Lung (tissue), 12 donors: ENCODE data around the gene IRGQ. TPM values are rescaled to one million over a fixed set of nuclear protein-coding genes. Genes with fewer than 3 reads are reported as not detected.

Source experiments
- ATAC-seq: fragments of 200-7000 bp; cut with Tn5 transposase; one replicate; pipeline ENCODE4 v1.9.1; 2020; ENCODE audit warnings: moderate number of reproducible peaks; ENCODE audit not compliant: insufficient read depth, low FRiP score
- DNase-seq, 3 donors: peaks; one replicate each; pipeline ENCODE4 v3.0.0-alpha.2; 2013 to 2017
- H3K27ac ChIP-seq, 2 donors: one replicate each; pipeline ENCODE4 v1.5.1; 2013; ENCODE audit warnings: mild to moderate bottlenecking in 2 of 2, moderate library complexity in 2 of 2, control low read depth in 1 of 2, inconsistent platforms in 1 of 2, low read depth in 1 of 2, low read length in 1 of 2
- H3K27me3 ChIP-seq, 3 donors: one replicate each; pipeline ENCODE4 v1.5.1; 2013; ENCODE audit warnings: low read length in 2 of 3; ENCODE audit not compliant: control insufficient read depth in 3 of 3, insufficient read depth in 3 of 3
- H3K36me3 ChIP-seq, 4 donors: one replicate each; pipeline ENCODE4 v1.5.1; 2013; ENCODE audit warnings: low read length in 4 of 4, mild to moderate bottlenecking in 1 of 4, moderate library complexity in 1 of 4; ENCODE audit not compliant: control insufficient read depth in 4 of 4, insufficient read depth in 4 of 4
- H3K4me1 ChIP-seq, 5 donors: one replicate each; pipeline ENCODE4 v1.5.1; 2013; ENCODE audit warnings: low read length in 5 of 5, mild to moderate bottlenecking in 2 of 5, moderate library complexity in 1 of 5; ENCODE audit not compliant: control insufficient read depth in 5 of 5, insufficient read depth in 5 of 5
- H3K4me3 ChIP-seq: one replicate; pipeline ENCODE4 v1.5.1; 2013; ENCODE audit warnings: mild to moderate bottlenecking, control low read depth, moderate library complexity
- H3K9ac ChIP-seq, 2 donors: one replicate each; pipeline ENCODE4 v1.5.1; 2013; ENCODE audit warnings: low read length in 2 of 2, control low read depth in 1 of 2; ENCODE audit not compliant: insufficient read depth in 1 of 2
- H3K9me3 ChIP-seq, 4 donors: one replicate each; pipeline ENCODE4 v1.5.1; 2013; ENCODE audit warnings: low read length in 3 of 4, mild to moderate bottlenecking in 1 of 4, moderate library complexity in 1 of 4; ENCODE audit not compliant: control insufficient read depth in 4 of 4, insufficient read depth in 3 of 4
- WGBS, 2 donors: extraction: QIAGEN DNeasy Blood & Tissue Kit; methylation state at CpG; one replicate each; pipeline ENCODE4 v1.1.7; 2013; 5-methylcytosine and 5-hydroxymethylcytosine counted together
- polyA plus RNA-seq, 2 donors: library from polyadenylated mRNA; stranded (reverse); fragments of 200-250 nt; gene quantifications; one replicate each; pipeline ENCODE4 v1.2.1, GENCODE V29; 2013
- total RNA-seq, 2 donors: library from RNA; depleted of rRNA in 1 of 2; stranded (reverse); fragments of >200 nt in 1 of 2; gene quantifications; one replicate each; pipeline ENCODE4 v1.2.1, GENCODE V29; 2014 to 2021
- TF ChIP-seq, protein P1 (sequence below): IDR thresholded peaks from 2 replicates; pipeline ENCODE4 v1.5.1; 2012; ENCODE audit warnings: mild to moderate bottlenecking; ENCODE audit errors: control extremely low read depth, extremely low read depth
- donor health status: control.
- donor health status: control.
- donor health status: Bipolar disorder and iron deficiency.
- donor health status: healthy.
- donor health status: DM: yes; HTN: yes; CAD: no.

IRGQ gene
- total and polyA plus RNA-seq, 4 donors = 3.8 to 28.3 (median 15.6) TPM

- H3K27ac ChIP-seq = peak overlapping the region; percentile 97 to 99
Observed at GRCh38 chr19:43618921-43619261, 23.0 kb upstream of the IRGQ start.

GRCh38 chr19:43616954-43617353 is 21.0 kb upstream of the IRGQ start:
- DNase-seq (no peak), ATAC-seq (no peak)
- TF ChIP-seq, protein P1, sequence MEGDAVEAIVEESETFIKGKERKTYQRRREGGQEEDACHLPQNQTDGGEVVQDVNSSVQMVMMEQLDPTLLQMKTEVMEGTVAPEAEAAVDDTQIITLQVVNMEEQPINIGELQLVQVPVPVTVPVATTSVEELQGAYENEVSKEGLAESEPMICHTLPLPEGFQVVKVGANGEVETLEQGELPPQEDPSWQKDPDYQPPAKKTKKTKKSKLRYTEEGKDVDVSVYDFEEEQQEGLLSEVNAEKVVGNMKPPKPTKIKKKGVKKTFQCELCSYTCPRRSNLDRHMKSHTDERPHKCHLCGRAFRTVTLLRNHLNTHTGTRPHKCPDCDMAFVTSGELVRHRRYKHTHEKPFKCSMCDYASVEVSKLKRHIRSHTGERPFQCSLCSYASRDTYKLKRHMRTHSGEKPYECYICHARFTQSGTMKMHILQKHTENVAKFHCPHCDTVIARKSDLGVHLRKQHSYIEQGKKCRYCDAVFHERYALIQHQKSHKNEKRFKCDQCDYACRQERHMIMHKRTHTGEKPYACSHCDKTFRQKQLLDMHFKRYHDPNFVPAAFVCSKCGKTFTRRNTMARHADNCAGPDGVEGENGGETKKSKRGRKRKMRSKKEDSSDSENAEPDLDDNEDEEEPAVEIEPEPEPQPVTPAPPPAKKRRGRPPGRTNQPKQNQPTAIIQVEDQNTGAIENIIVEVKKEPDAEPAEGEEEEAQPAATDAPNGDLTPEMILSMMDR = no peak
- 86 to 92% methylated on average over 6 of the region's 6 CpGs for WGBS, 2 donors
- Histone ChIP-seq H3K4me1 (peaks cover 0 to 15% (median 2%) of the 10 kb centered on the region in 5 donors), H3K27ac (no peak overlapping the region), H3K9ac (no peak overlapping the region), H3K9me3 (peaks cover 0 to 1% (median 0%) of the 10 kb centered on the region in 4 donors), H3K36me3 (peaks cover 4 to 16% (median 12%) of the 10 kb centered on the region in 4 donors), H3K27me3 (no peaks in the 10 kb centered on the region), H3K4me3 (no peak overlapping the region)

More at GRCh38 chr19:43618921-43619261, 23.0 kb upstream of the IRGQ start:
- TF ChIP-seq, protein P1 = no peak
- Histone ChIP-seq H3K4me1 (peaks cover 0 to 15% (median 2%) of the 10 kb centered on the region in 5 donors), H3K27me3 (no peaks in the 10 kb centered on the region), H3K9me3 (peaks cover 0 to 1% (median 0%) of the 10 kb centered on the region in 4 donors), H3K4me3 (peak overlapping the region; percentile 87), H3K36me3 (peaks cover 0 to 5% (median 1%) of the 10 kb centered on the region in 4 donors), H3K9ac (peak overlapping the region; percentile 62 to 82)
- peak; percentile 16 for ATAC-seq
- peak; percentile 68 to 75 (median 69) for DNase-seq
- 1% methylated on average over 14 of the region's 14 CpGs for WGBS, 2 donors

- no peak overlapping the region for H3K9ac ChIP-seq
- DNase-seq (no peak), ATAC-seq (no peak)
- no peaks in the 10 kb centered on the region for H3K27me3 ChIP-seq
- H3K36me3 ChIP-seq = peaks cover 4 to 16% (median 15%) of the 10 kb centered on the region in 4 donors
- peaks cover 0 to 1% (median 0%) of the 10 kb centered on the region in 4 donors for H3K9me3 ChIP-seq
- H3K4me1 ChIP-seq = peaks cover 0 to 15% (median 2%) of the 10 kb centered on the region in 5 donors
- no peak overlapping the region for H3K4me3 ChIP-seq
- H3K27ac ChIP-seq = no peak overlapping the region
- 92 to 94% methylated on average over 1 of the region's 1 CpG for WGBS, 2 donors
- TF ChIP-seq, protein P1 = no peak
Observed at GRCh38 chr19:43616306-43616705, 20.4 kb upstream of the IRGQ start.

GRCh38 chr19:43612374-43612773 is 16.4 kb upstream of the IRGQ start:
- H3K9me3 ChIP-seq = no peaks in the 10 kb centered on the region
- 96 to 99% methylated on average over 12 of the region's 12 CpGs for WGBS, 2 donors
- no peaks in the 10 kb centered on the region for H3K4me1 ChIP-seq
- peaks cover 4 to 24% (median 19%) of the 10 kb centered on the region in 4 donors for H3K36me3 ChIP-seq
- H3K4me3 ChIP-seq = no peak overlapping the region
- no peak for DNase-seq
- no peak for ATAC-seq
- TF ChIP-seq, protein P1 = no peak
- no peak overlapping the region for H3K9ac ChIP-seq
- H3K27me3 ChIP-seq = no peaks in the 10 kb centered on the region
- no peak overlapping the region for H3K27ac ChIP-seq
